Left kidney (tissue), 2 donors: Measurements from ENCODE around the gene SIRT7. TPM values are rescaled to one million over a fixed set of nuclear protein-coding genes. Genes with fewer than 3 reads are reported as not detected.

Experiments
- DNase-seq: peaks from one replicate; pipeline ENCODE4 v3.0.0-alpha.2; 2013
- polyA plus RNA-seq: library from polyadenylated mRNA; unstranded; fragments of 120-200 nt; gene quantifications from one replicate; pipeline ENCODE4 v1.2.1, GENCODE V29; 2013; ENCODE audit not compliant: insufficient read length

Gene SIRT7
- polyA plus RNA-seq, 1 donor = 15.0 TPM

DNA sequence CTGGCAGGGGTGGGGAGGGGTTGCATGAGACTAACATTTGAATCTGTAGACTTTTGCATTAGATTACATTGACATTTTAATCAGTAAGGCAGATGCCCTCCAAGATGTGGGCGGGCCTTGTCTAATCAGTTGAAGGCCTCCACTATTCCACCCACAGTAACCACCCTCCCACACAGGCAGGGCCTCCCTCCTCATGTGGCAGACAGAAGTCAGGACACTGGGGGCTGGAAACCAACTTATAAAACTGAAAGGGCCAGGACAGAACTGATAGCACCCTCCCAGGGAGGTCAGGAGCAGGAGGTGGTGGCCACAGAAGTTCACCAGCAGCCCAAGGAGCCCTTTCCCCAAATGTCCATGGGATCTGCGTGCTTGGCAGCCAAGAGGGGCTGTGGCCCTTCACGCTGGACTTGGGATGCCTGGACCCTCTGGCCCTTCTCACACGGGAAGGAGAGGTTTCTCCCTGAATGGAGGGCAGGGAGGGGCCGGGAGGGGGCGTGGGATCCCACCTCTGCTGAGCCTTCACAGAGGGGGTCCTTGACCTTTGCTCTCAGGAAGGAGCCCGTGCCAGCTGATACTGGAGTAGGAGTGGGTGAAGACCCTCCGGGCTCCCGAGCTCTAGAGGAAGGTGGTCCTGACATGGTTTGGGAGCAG, 14.5 kb upstream of the SIRT7 start:
- DNase-seq = no peak

DNA sequence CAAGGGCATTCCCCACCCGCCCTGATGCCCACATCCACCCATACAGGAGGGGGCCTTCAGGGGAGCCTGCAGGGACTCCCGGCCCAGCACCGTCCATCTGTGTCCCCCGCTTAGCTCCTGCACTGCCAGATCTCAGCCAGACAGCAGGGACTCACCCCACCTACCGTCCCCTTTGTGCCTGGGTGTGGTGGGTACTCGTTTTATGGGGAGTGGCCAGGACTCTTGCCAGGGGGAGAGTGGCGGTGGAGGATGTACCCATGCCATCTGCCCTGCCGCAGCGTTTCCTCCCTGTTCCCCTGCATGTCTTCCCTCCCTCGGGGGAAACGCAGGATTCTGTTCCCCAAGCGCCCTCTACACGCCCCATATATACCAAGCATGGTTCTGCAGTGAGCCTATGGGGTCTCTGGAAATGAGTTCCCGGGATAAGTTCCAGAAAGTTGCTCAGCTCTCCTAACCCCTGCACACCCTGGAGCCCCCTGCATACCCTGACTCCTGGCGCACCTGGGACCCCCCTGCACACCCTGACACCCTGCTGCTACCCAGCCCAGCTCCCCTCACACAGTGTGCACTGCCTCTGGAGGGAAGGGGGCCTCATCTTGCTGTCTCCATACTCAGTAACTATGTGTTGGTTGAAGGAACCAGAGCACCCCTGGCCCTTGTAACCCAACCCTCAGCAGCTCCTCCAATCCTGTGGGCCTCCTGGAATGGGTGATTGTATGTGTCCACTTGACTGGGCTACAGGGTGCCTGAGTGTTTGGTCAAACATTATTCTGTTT, 13.8 kb upstream of the SIRT7 start:
- no peak for DNase-seq

DNA sequence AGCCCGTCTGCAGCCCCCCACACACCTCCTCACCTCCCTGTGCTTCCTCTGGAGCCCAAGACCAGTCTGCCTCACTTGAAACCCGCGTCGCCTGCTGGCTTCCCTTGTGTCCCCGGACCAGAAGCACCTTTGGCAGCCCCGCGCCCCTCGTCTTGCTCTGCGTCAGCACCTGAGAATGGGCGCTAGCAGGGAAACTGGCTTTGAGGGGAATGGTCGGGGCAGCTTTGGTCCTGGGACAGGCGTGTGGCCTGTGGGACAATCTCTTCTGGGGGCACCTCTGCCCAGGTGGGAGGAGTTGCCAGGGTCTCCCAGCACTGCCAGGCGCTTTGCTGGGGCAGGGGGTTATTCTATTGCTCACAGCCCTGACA, 13.2 kb upstream of the SIRT7 start:
- no peak for DNase-seq

DNA sequence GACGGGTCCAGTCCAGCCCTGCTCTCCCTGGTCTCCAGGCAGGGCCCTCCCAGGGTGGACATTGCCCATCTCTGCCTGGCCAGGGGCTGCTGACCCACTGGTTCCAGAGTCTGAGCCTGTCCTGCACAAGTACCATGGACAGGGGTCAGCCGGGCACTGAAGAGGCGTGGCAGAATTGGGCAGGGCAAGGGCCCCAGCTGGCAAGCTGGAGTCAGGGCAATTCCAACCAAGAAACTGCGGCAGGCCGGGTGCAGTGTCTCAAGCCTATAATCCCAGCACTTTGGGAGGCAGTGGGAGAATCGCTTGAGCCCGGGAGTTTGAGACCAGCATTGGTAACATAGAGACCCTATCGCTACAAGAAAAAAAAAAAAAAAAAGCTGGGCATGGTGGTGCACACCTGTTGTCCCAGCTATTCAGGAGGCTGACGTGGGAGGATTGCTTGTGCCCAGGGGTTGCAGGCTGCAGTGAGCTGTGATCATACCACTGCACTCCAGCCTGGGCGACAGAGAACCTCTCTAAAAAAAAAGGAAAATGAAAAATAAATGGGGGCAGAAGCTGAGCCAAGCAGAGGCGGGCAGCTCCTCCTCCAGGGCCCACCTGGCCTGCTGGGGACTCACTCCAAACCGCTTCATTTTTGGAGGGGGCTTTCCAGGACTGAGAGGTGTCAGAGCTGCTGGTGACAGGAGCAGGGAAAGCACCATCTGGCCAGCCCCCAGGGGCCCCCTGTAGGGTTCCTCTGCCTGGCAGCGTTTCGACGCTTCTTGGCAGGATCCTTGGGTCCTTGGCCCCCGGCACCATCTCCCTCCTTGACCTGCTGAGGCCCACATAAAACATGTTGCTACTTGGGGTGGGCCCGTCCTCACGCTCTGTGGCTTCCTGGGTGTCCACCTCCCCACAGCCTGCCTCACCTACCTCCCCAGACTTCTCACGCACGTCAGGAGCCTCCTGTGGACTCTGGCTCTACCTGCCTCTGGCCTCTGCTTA, 12.5 kb upstream of the SIRT7 start:
- no peak for DNase-seq

DNA sequence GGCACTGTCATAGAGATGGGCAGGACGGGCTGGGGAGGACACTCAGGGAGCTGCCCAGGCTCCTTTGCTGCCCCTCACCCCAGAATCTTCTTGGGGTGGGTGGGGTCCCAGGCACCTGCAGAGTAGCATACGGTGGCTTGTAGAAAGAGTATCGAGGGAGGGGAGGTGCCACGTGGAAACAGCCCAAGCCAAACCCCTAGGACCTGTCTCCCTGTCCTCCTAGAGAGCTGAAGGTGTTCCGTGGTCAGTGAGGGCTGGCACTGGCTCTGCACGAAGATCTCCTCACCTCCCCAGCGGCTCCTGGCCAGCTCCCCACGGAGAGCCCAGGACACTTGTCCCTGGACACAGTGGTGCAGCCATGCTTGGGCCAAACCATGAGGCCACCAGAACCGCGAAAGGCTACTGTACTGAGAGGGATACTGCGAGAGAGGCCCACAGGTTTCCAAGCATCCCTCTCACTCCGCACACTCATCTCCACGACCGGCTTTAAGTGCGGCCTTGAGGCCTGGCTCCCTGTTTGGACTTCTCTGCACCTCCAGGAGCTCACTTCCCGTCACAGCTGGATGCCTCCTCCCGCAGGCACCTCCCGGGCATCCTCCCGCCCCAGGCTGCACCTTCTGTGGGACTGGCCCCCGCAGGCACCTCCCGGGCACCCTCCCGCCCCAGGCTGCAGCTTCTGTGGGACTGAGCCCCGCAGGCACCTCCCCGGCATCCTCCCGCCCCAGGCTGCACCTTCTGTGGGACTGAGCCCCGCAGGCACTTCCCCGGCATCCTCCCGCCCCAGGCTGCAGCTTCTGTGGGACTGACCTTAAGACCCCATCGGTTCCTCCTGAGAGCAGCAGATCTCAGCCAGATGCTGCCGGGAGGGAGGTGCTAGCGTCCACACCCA, 11.5 kb upstream of the SIRT7 start:
- no peak for DNase-seq

DNA sequence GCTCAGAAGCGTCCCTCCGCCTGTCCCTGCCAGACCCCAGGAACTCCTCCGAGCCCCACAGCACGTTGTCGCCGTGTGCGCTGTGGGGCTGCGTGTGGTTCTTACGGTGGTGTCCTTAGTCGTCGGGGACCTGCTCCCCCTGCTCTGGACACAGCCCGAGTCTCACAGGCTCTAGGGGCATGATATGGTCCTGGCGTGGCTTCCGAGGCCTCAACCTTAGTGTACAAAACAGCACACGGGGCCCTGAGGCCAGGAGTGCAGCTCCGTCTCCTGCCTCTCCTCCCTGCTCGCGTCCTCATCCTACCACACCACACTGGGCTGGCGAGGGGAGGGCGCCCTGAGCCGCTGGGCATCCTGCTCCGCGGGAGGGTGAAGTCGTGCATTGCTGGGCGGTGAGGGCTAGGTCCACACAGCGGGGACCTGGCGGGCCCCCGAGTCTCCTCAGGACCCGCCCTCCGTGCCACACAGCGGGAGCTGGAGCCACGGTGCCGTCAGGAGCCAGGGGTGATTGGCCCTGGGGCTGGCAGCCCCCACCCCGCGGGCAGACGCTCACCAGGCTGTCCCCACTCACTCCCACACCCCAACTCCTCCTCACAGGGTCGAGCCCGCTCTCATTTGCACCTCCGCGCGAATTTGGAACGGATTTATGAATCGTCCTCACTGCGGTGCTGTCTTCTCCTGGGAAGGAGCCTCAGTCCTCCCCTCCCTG, 10.7 kb upstream of the SIRT7 start:
- DNase-seq = no peak

DNA sequence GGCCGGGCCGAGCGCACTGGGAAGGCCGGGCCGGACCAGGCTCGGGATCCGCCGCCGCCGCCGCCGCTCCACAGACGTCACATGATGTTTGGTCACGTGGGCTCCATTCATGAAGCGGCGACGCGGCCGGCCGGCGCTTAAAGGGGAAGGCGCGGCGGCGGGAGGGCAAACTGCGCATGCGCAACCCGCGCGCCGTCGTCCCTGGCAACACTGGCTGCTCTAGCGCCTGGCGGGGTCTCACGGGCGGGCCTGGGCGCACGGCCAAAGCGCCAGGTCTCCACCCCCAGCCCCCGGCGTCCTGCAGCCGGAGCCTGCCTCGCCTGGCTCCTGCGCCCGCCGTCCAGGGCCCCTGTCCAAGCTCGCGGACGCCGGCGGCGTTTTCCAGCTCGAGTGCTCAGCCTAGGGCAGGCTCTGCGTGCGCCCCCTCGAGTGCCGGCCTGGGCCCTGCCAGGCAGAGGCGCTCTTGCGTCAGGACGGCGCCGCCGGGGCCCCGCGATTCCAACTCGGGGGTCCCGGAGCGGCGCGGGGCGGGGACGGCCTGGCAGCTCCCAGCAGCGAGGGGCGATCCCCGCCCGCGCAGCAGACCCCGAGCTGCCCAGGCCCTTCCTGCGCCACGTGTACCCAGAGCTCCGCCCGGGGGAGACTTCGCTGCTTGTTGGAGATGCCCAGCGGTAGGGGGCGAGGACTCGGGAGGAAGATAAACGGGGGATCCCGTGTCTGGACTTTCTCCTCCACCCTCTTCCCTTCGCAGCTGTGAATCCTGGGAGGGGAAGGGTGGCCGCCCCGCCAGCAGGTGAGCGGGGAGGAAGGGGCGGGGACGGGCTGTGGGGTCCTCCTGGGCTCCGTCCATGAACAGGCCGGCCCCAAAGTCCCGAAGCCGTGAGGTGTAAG, 9.9 kb upstream of the SIRT7 start, which contains the start of gene MAFG:
Gene MAFG (minus strand): TSS at position 83 of the 891 bp plus-strand sequence. CDS start 4,550 bp downstream, outside the sequence.
- peak; percentile 97 for DNase-seq

DNA sequence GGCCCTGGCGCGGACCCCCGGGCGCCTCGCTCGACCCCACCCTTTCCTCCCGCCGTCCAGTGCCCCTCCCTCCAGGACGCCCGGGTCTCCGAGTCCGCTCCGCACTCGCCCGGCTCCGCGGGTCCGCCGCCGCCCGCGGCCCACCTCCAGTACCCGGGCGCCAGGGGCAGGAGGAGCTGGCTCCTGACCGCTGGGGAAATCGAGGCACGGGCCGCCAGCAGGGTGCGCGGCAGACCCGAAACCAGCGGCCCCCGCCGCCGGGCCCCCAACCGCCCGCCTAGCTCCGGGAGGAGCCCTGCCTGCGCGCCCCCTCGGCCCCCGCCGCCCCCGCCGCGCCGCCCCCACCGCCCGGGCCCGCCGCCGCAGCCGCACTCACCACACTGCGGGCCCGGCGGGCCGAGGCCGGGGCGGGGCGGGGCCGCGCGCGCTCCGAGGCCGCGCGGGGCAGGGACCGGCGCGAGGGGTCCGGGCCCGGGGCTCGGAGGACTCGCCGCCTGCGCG, 9.2 kb upstream of the SIRT7 start:
- DNase-seq = no peak

DNA sequence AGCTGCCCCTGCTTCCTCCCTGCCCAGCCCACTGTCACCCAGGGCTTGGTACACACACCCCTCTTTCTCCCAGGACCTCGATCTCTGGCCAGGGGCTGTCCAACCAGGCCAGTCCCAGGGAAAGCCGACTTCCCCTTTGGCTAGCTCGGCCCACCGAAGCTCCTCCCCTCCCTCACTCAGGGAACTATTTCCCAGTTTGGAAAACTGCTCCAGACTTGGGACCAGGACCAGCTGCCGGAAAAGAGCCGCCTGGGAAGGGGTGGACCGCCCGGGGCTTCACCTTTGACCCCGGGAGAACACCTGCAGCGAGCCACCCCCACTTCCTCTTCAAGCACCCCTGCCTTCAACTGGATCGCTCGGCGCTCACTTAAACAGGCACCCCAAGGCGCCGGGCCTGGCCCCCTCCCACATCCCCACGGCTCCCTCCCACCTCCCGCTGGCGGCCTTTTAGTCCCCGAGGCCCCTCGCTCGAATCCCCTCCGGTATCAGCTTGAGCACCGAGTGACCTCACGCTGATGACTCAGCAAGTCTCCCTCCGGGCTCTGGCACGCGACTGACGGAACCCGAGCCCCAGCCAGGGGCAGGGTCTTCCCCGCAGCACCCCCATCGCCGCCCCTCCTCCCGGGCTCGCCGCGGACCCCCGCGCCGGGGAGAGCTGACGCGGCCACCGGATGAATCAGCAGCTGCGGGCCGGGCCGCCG, 8.6 kb upstream of the SIRT7 start:
- no peak for DNase-seq

DNA sequence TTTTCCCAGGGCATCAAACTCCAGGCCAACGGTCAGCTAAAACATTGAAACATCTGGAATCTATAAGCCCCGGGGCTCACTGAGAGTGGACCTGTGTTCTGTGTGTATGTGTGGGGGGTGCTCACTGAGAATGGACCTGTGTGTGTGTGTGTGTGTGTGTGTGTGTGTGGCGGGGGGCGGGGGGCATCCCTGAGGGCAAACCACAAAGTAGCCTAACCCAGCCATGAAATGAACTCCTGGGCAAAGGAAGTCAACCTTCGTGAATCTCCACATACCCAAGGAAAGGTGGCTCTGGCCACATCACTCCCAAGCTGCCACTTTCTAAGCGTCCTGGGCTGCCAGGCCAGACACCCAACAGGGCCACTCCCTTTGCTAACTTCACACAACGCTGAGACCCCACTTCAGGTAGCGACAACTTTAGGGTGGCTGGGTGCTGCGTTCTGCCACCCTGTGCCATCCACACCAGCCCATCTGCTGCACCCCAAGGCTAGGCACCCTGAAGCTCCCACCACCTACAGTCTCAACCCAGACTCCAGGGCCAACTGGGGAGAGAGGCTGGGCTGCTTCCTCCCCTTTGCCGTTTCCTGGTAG, 8.0 kb upstream of the SIRT7 start:
- DNase-seq = no peak

DNA sequence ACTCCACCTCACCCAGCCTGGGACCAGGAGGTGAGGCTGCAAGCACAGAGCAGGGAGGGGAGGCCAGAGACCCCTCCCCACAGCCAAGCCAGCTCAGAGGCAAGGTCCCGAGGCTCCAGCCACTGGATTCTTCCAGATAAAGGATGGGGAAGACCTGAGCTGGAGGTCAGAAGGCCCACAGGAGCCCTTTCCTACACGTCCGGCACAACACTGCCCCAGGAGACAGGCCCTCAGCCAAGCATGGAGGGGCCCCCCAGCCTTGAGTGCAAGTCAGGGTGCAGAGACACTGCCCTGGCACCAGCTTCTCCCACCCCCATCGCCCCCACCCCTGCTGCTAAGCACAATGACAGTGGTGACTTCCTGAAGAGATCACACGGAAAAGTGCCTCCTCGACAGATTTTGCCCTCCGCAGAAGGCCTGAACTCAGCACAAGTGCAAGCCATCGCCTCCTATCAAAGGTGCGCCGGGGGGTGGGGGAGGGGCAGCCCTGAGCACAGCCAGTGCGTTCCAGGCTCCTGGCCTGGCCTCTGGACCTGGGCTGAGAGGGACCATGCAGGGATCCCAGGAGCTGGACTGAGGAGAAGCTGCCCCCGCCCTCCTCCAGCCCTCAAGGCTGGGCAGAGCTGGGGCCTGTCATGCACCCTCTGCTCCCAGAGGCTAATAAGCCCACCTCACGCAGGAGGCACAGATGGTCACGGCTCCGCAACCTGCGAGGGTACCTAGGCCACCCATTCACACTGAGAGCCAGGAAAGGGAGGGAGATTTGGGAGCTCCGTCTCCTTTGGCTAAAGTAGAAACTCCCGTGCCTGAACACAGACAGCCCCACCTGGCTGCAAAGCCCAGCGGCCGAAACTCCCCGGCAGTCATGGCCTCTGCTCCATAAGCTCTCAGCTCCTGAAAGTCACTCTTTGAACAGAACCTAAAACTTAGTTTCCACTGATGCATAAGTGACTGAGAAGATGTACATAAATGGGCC, 6.9 kb upstream of the SIRT7 start:
- no peak for DNase-seq

DNA sequence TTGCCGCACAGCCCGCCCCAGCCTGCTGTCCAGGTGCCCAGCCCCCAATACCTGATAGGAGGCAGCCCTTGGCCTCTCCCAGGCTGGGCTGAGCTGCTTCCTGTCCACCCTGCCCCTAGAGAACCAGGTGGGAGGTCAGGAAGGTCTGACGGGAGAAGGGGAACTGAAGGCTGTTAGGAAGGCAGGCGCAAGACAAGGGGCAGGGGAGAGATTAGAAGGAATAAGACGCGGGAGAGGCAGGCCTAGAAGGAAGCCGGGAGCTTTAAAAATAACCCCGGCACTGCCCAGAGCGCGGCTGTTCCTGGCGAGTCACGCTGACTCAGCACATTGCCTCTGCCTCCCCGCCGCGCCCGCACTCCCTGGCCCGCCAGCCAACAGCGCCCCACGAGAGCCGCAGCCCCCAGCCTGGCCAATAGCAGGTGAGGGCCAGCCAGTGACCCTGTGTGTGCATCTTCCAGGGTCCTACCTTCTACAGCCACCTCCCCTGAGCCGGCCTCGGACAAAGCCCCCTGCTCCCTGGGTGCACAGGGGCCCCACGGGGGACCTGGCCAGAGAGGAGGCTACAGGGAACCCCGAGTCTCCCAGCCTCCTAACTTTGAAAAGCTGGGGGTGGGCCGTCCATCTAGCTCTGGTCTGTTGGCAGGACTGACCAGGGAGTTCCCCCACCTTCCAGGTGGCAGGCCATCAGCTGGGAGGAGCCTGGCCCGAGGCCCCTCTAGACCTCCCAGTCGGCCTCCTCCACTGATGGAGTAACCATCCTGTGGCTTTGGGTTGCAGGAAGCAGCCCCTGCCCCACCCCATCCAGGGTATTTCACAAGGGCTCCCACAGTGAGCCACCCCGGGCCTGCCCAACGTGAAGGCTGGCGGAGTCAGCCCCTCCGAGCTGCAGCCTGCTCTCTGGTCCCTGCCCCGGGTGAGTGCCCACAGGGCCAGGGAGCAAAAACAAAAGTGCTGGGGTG, 5.6 kb upstream of the SIRT7 start:
- DNase-seq = no peak

DNA sequence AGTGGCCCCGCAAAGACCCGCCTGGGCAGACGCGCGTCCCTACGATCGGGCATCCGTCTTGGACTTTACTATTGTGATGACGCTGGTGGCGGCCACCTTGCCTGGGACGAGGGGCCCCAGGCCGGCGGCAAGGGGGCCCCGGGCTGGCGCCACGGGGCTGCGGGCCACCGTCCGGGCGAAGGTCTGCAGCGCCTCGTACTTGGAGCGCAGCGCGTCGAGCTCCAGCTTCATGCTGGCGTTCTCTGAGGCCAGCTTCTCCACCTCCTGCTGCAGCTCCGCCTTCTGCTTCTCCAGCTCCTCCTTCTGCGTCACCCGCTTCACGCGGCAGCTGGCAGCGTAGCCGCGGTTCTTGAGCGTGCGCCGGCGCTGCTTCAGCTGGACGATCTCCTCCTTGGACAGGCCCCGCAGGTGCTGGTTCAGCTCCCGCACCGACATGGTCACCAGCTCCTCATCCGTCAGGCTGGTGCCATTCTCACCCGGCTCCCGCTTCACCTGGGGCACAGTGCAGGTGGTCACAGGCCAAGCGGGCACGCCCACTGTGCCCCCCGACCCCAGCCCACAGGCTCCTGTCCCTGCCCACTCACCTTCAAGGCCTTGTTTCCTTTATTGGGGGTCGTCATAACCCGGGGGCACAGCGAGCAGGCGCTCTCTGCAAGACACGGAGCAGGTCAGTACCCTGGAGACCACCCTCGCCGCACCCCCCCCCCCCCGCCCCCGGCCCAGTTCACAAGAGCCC, 4.8 kb upstream of the SIRT7 start:
- DNase-seq = no peak

DNA sequence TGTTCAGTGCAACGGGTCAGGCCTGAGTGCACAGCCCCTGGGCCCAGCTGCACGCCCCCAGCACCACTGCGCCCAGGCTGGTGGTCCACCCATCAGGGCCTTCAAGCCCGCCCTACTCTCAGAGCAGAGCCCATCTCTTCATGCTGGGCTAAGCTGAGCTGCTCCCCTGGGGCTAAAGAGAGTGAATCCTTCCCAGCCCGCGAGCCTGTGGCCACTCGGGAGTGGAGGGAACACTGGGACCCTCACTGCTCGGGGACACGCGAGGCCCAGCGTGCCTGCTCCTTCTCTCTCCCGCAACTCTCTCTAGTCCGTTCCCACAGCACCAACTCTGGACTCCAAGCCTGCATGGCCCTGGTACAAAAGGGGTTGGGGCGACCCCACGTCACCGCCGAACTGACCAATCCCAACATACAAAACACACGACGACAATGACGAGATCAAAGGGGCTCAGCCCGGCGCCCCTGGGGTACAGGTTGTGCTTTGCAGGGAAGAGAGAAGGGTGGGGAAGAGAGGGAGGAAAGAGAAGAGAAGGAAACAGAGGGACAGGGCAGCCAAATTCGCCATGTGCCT, 4.1 kb upstream of the SIRT7 start:
- DNase-seq = no peak

DNA sequence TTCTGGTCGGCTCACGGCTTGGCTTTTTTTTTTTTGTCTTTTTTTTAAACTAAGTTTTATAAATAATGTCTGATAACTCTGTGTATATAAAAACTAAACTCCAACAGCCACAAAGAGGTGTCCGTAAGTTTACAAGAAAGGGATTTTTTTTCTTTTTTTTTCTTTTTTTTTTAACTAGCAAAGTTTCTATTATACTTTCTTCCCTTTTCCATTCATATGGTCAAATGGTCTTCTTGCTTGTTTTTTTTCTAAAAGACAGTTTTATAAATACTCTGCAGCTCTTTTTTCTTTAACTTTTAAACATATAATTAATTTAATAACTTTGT, 3.5 kb upstream of the SIRT7 start:
- no peak for DNase-seq
